ENCODE data around the gene KRTAP4-7.
"Not testable (repeated sequence)": the region's sequence is repeated elsewhere in the genome, so short reads cannot be mapped to it uniquely, and the experiment has no call there.

The KRTAP4-7 gene

GRCh38 chr17:41065829-41066624 is 17.9 kb upstream of the KRTAP4-7 start, which contains the start of gene KRTAP2-4:
TSS of gene KRTAP2-4 (minus strand) at chr17:41065879. CDS start at chr17:41065845, 34 bp downstream.
- no peak for DNase-seq

- no peak for DNase-seq
Measured at GRCh38 chr17:41067281-41067680, 16.7 kb upstream of the KRTAP4-7 start.

GRCh38 chr17:41069031-41069430 is 14.9 kb upstream of the KRTAP4-7 start:
- no peak for DNase-seq

- DNase-seq, result no peak
Measured at GRCh38 chr17:41071606-41072360, 12.2 kb upstream of the KRTAP4-7 start.

- no peak for DNase-seq
Measured at GRCh38 chr17:41073676-41074075, 10.3 kb upstream of the KRTAP4-7 start.

- DNase-seq, result no peak
Measured at GRCh38 chr17:41076788-41077187, 7.2 kb upstream of the KRTAP4-7 start.

GRCh38 chr17:41082626-41083025 is 1.3 kb upstream of the KRTAP4-7 start:
- DNase-seq, result no peak

- not testable (repeated sequence) for DNase-seq
Measured at GRCh38 chr17:41083427-41083826, 523 bp upstream of the KRTAP4-7 start.

- not testable (repeated sequence) for DNase-seq
Measured at GRCh38 chr17:41088760-41089352, 4.9 kb downstream of the KRTAP4-7 start.

GRCh38 chr17:41096055-41096454 is 12.1 kb downstream of the KRTAP4-7 start:
- DNase-seq, result no peak

- no peak for DNase-seq
Measured at GRCh38 chr17:41098042-41098441, 14.1 kb downstream of the KRTAP4-7 start, which contains the start of gene KRTAP4-8. TSS of gene KRTAP4-8 (minus strand) at chr17:41098142. CDS start at chr17:41098084, 58 bp downstream.

GRCh38 chr17:41098481-41098880 is 14.5 kb downstream of the KRTAP4-7 start:
- no peak for DNase-seq

GRCh38 chr17:41099682-41100480 is 15.9 kb downstream of the KRTAP4-7 start:
- DNase-seq, result not testable (repeated sequence)

GRCh38 chr17:41101586-41102259 is 17.8 kb downstream of the KRTAP4-7 start, which contains the start of gene KRTAP4-16:
TSS of gene KRTAP4-16 (minus strand) at chr17:41102209. CDS start at chr17:41102209, 0 bp downstream.
- DNase-seq, result no peak

GRCh38 chr17:41103896-41104295 is 19.9 kb downstream of the KRTAP4-7 start:
- no peak for DNase-seq

- DNase-seq, result not testable (repeated sequence)
Measured at GRCh38 chr17:41104386-41105038, 20.6 kb downstream of the KRTAP4-7 start.

- not testable (repeated sequence) for DNase-seq
Measured at GRCh38 chr17:41105347-41105746, 21.4 kb downstream of the KRTAP4-7 start, which contains the start of gene KRTAP4-9. TSS of gene KRTAP4-9 (plus strand) at chr17:41105389. CDS start at chr17:41105389, 0 bp downstream.

GRCh38 chr17:41107941-41108450 is 24.0 kb downstream of the KRTAP4-7 start:
- DNase-seq, result no peak

- DNase-seq, result not testable (repeated sequence)
Measured at GRCh38 chr17:41108728-41109386, 24.9 kb downstream of the KRTAP4-7 start.

All from activated CD4-positive, alpha-beta T cell treated with anti-CD3 and anti-CD28 coated beads, Interleukin-2, amount 50 U/mL, for 4 hours (primary cell).